Peyer's patch (tissue), 4 donors: Measurements from ENCODE around the gene DENND11.

Source experiments
- POLR2A ChIP-seq, 2 donors: fragments of 450-650 bp; IDR thresholded peaks; one replicate each; pipeline ENCODE4 v1.5.1; 2017; ENCODE audit warnings: antibody characterized with exemption in 2 of 2, mild to moderate bottlenecking in 2 of 2, moderate library complexity in 2 of 2
- TF ChIP-seq, protein P1 (sequence below), 6 experiments: fragments of 450-650 bp in 4 of 6; fragments of 200-600 bp in 2 of 6; sonication (generic) in 1 of 6; IDR thresholded peaks; one replicate each; pipeline ENCODE4 v1.5.1; 2017 to 2019; ENCODE audit warnings: antibody characterized with exemption in 6 of 6, mild to moderate bottlenecking in 3 of 6, moderate library complexity in 1 of 6

DNA sequence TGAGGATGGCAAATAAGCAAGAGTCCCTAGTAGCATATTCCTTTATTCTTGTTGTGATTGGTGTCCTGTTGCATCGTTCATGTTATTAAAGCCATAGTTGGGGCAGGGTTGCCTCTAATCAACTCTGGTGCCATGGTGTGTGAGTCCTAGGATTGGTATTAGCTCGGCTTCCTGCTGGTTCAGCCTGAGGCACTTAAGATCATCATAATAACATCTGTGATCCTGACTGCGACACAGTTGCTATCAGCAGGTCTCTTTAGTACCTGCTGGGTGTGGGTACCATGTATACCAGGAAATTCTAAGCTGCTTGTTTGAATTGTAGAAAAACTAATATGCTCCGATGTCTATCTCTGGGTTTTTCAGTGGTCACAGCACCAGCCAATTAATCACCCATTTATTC lies 7.8 kb upstream of the DENND11 start:
- TF ChIP-seq POLR2A (IDR thresholded peaks at IDR 0.05) = no peak
- TF ChIP-seq, protein P1, sequence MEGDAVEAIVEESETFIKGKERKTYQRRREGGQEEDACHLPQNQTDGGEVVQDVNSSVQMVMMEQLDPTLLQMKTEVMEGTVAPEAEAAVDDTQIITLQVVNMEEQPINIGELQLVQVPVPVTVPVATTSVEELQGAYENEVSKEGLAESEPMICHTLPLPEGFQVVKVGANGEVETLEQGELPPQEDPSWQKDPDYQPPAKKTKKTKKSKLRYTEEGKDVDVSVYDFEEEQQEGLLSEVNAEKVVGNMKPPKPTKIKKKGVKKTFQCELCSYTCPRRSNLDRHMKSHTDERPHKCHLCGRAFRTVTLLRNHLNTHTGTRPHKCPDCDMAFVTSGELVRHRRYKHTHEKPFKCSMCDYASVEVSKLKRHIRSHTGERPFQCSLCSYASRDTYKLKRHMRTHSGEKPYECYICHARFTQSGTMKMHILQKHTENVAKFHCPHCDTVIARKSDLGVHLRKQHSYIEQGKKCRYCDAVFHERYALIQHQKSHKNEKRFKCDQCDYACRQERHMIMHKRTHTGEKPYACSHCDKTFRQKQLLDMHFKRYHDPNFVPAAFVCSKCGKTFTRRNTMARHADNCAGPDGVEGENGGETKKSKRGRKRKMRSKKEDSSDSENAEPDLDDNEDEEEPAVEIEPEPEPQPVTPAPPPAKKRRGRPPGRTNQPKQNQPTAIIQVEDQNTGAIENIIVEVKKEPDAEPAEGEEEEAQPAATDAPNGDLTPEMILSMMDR (IDR thresholded peaks at IDR 0.05) = no peak
